Measurements from ENCODE around the gene NPM3.

Gene NPM3

GRCh38 chr10:101749047-101750016 lies 33.9 kb downstream of the NPM3 start:
- DNase-seq = no peak

- no peak for DNase-seq
These were observed 34.8 kb downstream of the NPM3 start for GRCh38 chr10:101748496-101748895.

GRCh38 chr10:101745074-101745696 lies 38.1 kb downstream of the NPM3 start:
- DNase-seq = no peak

GRCh38 chr10:101744267-101744666 lies 39.0 kb downstream of the NPM3 start:
- no peak for DNase-seq

GRCh38 chr10:101741938-101742337 lies 41.3 kb downstream of the NPM3 start:
- DNase-seq = no peak

- no peak for DNase-seq
These were observed 46.6 kb downstream of the NPM3 start for GRCh38 chr10:101736666-101737065.

GRCh38 chr10:101732096-101732495 lies 51.1 kb downstream of the NPM3 start:
- DNase-seq = no peak
